Kidney (tissue), 14 donors: ENCODE data around the gene OGDH. TPM values are rescaled to one million over a fixed set of nuclear protein-coding genes. Genes with fewer than 3 reads are reported as not detected.

ENCODE experiments used
- DNase-seq, 5 donors: peaks; one replicate each; pipeline ENCODE4 v3.0.0-alpha.2; 2013 to 2020
- FAIRE-seq: peaks from 2 replicates; lab custom pipeline; 2012; peaks lifted over from hg19 to GRCh38; lab: Jason Lieb, UNC
- H3K27ac ChIP-seq, 2 donors: one replicate each; pipeline ENCODE4 v1.7.0; 2013; ENCODE audit warnings: low read depth in 2 of 2, low read length in 2 of 2, inconsistent platforms in 1 of 2
- H3K27me3 ChIP-seq: one replicate; pipeline ENCODE4 v1.7.1; 2013; ENCODE audit warnings: low read length, inconsistent platforms; ENCODE audit not compliant: control insufficient read depth, insufficient read depth
- H3K36me3 ChIP-seq, 3 donors: one replicate each; pipeline versions ENCODE4 v1.7.0 to v1.7.1; 2013; ENCODE audit warnings: low read length in 3 of 3, control low read depth in 1 of 3, inconsistent platforms in 1 of 3; ENCODE audit not compliant: insufficient read depth in 3 of 3, control insufficient read depth in 2 of 3
- H3K4me1 ChIP-seq, 3 donors: one replicate each; pipeline versions ENCODE4 v1.7.0 to v1.7.1; 2013; ENCODE audit warnings: low read length in 3 of 3, inconsistent platforms in 1 of 3, low read depth in 1 of 3; ENCODE audit not compliant: control insufficient read depth in 2 of 3, insufficient read depth in 2 of 3
- H3K4me3 ChIP-seq, 3 donors: one replicate each; pipeline versions ENCODE4 v1.7.0 to v1.8.1; 2013; ENCODE audit warnings: low read length in 3 of 3, control low read depth in 1 of 3, inconsistent platforms in 1 of 3
- H3K9ac ChIP-seq, 3 donors: one replicate each; pipeline versions ENCODE4 v1.7.0 to v1.7.1; 2013; ENCODE audit warnings: low read length in 3 of 3, control low read depth in 1 of 3, inconsistent platforms in 1 of 3
- H3K9me3 ChIP-seq, 3 donors: one replicate each; pipeline versions ENCODE4 v1.7.0 to v1.7.1; 2013; ENCODE audit warnings: low read length in 3 of 3, control low read depth in 1 of 3, inconsistent platforms in 1 of 3; ENCODE audit not compliant: control insufficient read depth in 2 of 3, insufficient read depth in 1 of 3
- CTCF ChIP-seq: IDR thresholded peaks from 3 replicates; pipeline ENCODE4 v1.5.1; 2012; ENCODE audit warnings: mild to moderate bottlenecking, moderate library complexity, borderline replicate concordance; ENCODE audit not compliant: insufficient read depth; ENCODE audit errors: extremely low read depth
- intact Hi-C: fragments of 100-400 bp; cut with DNase I; formaldehyde crosslinking; loops from one replicate; pipeline ENCODE4 v1.11.1; 2022
- polyA plus RNA-seq: library from polyadenylated mRNA; stranded (reverse); fragments of 350-450 nt; fragmentation: Illumina TruSeq; extraction: RNeasy Lipid Tissue Mini Kit (QIAGEN cat#74804); gene quantifications from one replicate; pipeline ENCODE4 v1.2.3, GENCODE V29; 2014; ENCODE audit warnings: low read depth, low replicate concordance; ENCODE audit not compliant: insufficient read depth
- total RNA-seq: library from RNA; stranded (reverse); fragmentation: NEBNext Ultra II Directional; extraction: Animal tissue kit (Norgen Biotek cat#: 25700); gene quantifications from one replicate; pipeline ENCODE4 v1.2.1, GENCODE V29; 2021
- donor health status: control.
- donor health status: control.
- donor health status: control.
- donor health status: control.
- donor health status: control.
- donor health status: DM: yes; HTN: yes; CAD: no.
- donor health status: Normal renal cell carcinoma (clear cell type).

OGDH gene
- total and polyA plus RNA-seq, 2 donors from 2014 or later = 108 to 132 TPM

DNA sequence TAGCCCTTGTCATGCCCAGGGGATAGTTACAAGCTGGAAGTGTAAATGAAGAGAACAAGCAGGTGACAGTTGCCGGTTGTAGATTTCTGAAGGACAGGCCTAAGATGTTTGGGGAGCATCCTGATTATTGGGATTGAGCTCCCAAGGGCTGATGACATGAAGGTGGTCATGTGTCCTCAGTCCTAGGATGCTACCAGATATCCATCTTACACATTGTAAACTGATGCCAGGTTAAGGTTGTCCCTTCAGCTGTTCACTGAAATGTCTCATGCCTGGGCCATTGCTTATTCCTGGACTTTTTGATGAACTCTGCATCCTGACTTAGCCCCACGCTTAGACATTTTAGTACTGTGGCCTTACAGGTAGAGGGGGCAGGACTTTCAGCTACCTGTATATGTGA lies 143.6 kb downstream of the OGDH start:
- H3K27me3 ChIP-seq = no peaks in the 10 kb centered on the region
- no peak for TF ChIP-seq CTCF
- H3K27ac ChIP-seq = no peak overlapping the region
- H3K4me3 ChIP-seq = peak overlapping the region; percentile 50 to 85 (median 76)
- no peaks in the 10 kb centered on the region for H3K9me3 ChIP-seq
- intact Hi-C loops = no loop called here
- no peaks in the 10 kb centered on the region for H3K36me3 ChIP-seq
- peaks cover 0 to 40% (median 25%) of the 10 kb centered on the region in 3 donors for H3K4me1 ChIP-seq
- DNase-seq (no peak), FAIRE-seq (no peak)
- peak overlapping the region in 1 of 3 donors; percentile 79 for H3K9ac ChIP-seq

GRCh38 chr7:44750424-44750823 lies 144.0 kb downstream of the OGDH start:
- no peak overlapping the region for H3K27ac ChIP-seq

GRCh38 chr7:44750921-44751571 lies 144.6 kb downstream of the OGDH start:
- Histone ChIP-seq H3K9ac (no peak overlapping the region), H3K27me3 (no peaks in the 10 kb centered on the region), H3K4me1 (peaks cover 0 to 48% (median 25%) of the 10 kb centered on the region in 3 donors), H3K27ac (no peak overlapping the region), H3K36me3 (no peaks in the 10 kb centered on the region), H3K9me3 (no peaks in the 10 kb centered on the region), H3K4me3 (no peak overlapping the region)
- intact Hi-C loops = no loop called here
- no peak for TF ChIP-seq CTCF
- DNase-seq = peak in 1 of 5 donors; percentile 64
- no peak for FAIRE-seq

More at GRCh38 chr7:44750424-44750823, 144.0 kb downstream of the OGDH start:
- intact Hi-C loops = no loop called here
- Histone ChIP-seq H3K9ac (no peak overlapping the region), H3K4me1 (peaks cover 0 to 44% (median 25%) of the 10 kb centered on the region in 3 donors), H3K9me3 (no peaks in the 10 kb centered on the region), H3K4me3 (peak overlapping the region in 1 of 3 donors; percentile 85), H3K27me3 (no peaks in the 10 kb centered on the region), H3K36me3 (no peaks in the 10 kb centered on the region)
- no peak for TF ChIP-seq CTCF
- DNase-seq (peak in 1 of 5 donors; percentile 52), FAIRE-seq (no peak)
